NCI-H1048 (cell line): Measurements from ENCODE around the gene IL1RL2.

Source experiments
- DNase-seq: peaks from one replicate; lab custom pipeline; 2025; lab: John Stamatoyannopoulos, UW

The IL1RL2 gene

GRCh38 chr2:102194609-102195268 is 7.9 kb downstream of the IL1RL2 start:
- no peak for DNase-seq

- no peak for DNase-seq
Measured at GRCh38 chr2:102197389-102198137, 10.7 kb downstream of the IL1RL2 start.

- no peak for DNase-seq
Measured at GRCh38 chr2:102200539-102200938, 13.7 kb downstream of the IL1RL2 start.

GRCh38 chr2:102204638-102205037 is 17.8 kb downstream of the IL1RL2 start:
- DNase-seq, result no peak

GRCh38 chr2:102206666-102207341 is 20.0 kb downstream of the IL1RL2 start:
- no peak for DNase-seq

- no peak for DNase-seq
Measured at GRCh38 chr2:102208774-102209173, 22.0 kb downstream of the IL1RL2 start.

GRCh38 chr2:102209474-102209873 is 22.7 kb downstream of the IL1RL2 start:
- DNase-seq, result no peak

- no peak for DNase-seq
Measured at GRCh38 chr2:102217032-102217431, 30.2 kb downstream of the IL1RL2 start.

- DNase-seq, result no peak
Measured at GRCh38 chr2:102224824-102225739, 38.3 kb downstream of the IL1RL2 start.

- no peak for DNase-seq
Measured at GRCh38 chr2:102226171-102226570, 39.3 kb downstream of the IL1RL2 start.

- DNase-seq, result no peak
Measured at GRCh38 chr2:102226612-102227391, 40.0 kb downstream of the IL1RL2 start.

GRCh38 chr2:102229141-102229769 is 42.4 kb downstream of the IL1RL2 start:
- DNase-seq, result no peak

- DNase-seq, result no peak
Measured at GRCh38 chr2:102230410-102230909, 43.6 kb downstream of the IL1RL2 start.

GRCh38 chr2:102233132-102233884 is 46.5 kb downstream of the IL1RL2 start:
- no peak for DNase-seq

GRCh38 chr2:102235042-102235473 is 48.2 kb downstream of the IL1RL2 start:
- no peak for DNase-seq

GRCh38 chr2:102235491-102235890 is 48.7 kb downstream of the IL1RL2 start:
- DNase-seq, result no peak

- no peak for DNase-seq
Measured at GRCh38 chr2:102236132-102236531, 49.3 kb downstream of the IL1RL2 start.

- no peak for DNase-seq
Measured at GRCh38 chr2:102237176-102237575, 50.4 kb downstream of the IL1RL2 start.

- no peak for DNase-seq
Measured at GRCh38 chr2:102238039-102238756, 51.4 kb downstream of the IL1RL2 start.
